GM21423 (cell line): ENCODE results near the gene DCTN5.
A peak's percentile ranks its signal among the peaks of the same experiment; 100 is the strongest.

Experiments used
- ATAC-seq: cut with Tn5 transposase; IDR thresholded peaks from one replicate; pipeline ENCODE4 v1.9.1; 2021; ENCODE audit warnings: mild to moderate bottlenecking, moderate library complexity; ENCODE audit not compliant: unreplicated experiment

The DCTN5 gene

GRCh38 chr16:23651943-23652468, 10.7 kb downstream of the DCTN5 start:
- ATAC-seq = no peak

DNA sequence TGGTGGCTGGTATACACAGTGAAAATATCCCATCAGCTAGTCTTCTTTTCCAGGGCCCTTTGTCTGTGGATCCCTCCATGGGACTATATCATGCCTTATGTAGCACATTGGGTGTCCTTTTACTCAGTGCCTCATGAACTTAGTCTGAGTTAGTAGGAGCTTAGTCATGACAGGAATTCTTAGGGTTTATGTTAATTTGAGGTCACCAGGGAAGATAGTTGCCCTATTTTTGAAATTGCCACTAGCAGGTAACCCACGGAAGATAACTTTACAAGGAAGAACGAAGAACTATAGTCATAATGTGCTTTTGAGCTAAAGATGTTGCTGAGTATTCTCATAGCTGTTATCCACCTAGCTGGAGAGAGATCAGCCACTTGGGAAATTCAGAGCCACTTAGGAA, 22.7 kb downstream of the DCTN5 start:
- ATAC-seq = no peak

- ATAC-seq = no peak
Measured at GRCh38 chr16:23666571-23667354, 25.5 kb downstream of the DCTN5 start.

GRCh38 chr16:23667355-23667659, 26.0 kb downstream of the DCTN5 start:
- ATAC-seq = no peak

- no peak for ATAC-seq
Measured at GRCh38 chr16:23668225-23668624, 27.0 kb downstream of the DCTN5 start.

GRCh38 chr16:23668873-23669272, 27.6 kb downstream of the DCTN5 start:
- ATAC-seq = no peak

DNA sequence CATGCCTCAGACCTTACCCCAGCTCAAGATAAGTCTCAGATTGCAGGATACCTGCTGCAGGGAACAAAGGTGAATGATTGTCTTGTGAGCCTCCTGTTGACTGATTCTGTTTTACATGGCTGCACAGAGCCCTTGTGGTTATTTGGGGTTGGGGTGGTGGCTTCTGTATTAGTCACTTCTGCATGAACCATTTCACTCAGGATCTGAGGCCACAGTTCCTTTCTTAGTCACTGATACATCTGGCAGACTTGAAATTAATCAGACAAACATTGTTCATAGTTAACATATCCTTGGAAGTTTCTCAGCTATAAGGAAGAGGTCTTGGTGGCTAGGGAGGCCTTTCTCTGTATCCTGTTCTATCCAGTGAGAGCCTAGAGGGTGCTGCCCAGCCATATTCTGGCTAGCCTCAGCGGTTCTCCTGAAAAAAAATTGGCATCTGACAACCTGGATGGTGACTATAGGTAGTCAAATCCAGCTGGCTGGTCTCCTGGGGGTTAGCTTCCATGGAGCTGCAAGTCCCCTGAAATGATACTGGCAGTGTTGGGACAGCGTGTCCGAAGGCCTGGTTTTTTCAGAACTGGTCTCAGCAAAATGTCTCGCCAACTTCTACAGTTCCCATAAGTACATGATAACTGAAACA, 29.0 kb downstream of the DCTN5 start:
- peak; percentile 95 for ATAC-seq

GRCh38 chr16:23673971-23674614, 32.8 kb downstream of the DCTN5 start:
- ATAC-seq = no peak

GRCh38 chr16:23676924-23677480, 35.7 kb downstream of the DCTN5 start:
- no peak for ATAC-seq

DNA sequence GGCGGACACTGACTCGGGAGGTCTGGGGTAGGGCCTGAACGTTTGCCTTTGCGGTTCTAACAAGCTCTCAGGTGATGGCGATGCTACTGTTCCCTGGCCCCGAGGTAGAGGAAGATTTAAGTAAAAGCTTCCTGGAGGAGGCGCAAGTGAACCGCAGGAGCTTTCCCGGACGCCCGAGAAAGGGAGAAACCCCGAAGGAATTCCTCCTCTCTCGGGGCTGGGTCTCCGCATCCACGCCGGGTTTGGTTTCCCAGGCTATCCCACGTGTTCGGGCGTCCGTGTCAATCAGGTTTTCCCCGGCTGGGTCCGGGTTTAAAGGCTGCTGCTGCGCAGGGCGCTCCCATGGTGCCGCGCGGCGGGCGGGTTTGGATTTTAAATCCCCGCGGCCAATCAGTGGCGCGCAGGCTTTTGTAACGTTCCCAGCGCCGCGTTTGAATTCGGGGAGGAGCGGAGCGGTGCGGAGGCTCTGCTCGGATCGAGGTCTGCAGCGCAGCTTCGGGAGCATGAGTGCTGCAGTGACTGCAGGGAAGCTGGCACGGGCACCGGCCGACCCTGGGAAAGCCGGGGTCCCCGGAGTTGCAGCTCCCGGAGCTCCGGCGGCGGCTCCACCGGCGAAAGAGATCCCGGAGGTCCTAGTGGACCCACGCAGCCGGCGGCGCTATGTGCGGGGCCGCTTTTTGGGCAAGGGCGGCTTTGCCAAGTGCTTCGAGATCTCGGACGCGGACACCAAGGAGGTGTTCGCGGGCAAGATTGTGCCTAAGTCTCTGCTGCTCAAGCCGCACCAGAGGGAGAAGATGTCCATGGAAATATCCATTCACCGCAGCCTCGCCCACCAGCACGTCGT, 37.4 kb downstream of the DCTN5 start, which contains the start of gene PLK1:
Gene PLK1, plus strand, starts transcription at position 460 of the 844 bp plus-strand sequence. Its CDS starts 44 bp downstream, at position 504.
- ATAC-seq = peak; percentile 83

GRCh38 chr16:23679274-23679985, 38.2 kb downstream of the DCTN5 start:
- ATAC-seq = no peak

- ATAC-seq = no peak
Measured at GRCh38 chr16:23679986-23680336, 38.7 kb downstream of the DCTN5 start.

DNA sequence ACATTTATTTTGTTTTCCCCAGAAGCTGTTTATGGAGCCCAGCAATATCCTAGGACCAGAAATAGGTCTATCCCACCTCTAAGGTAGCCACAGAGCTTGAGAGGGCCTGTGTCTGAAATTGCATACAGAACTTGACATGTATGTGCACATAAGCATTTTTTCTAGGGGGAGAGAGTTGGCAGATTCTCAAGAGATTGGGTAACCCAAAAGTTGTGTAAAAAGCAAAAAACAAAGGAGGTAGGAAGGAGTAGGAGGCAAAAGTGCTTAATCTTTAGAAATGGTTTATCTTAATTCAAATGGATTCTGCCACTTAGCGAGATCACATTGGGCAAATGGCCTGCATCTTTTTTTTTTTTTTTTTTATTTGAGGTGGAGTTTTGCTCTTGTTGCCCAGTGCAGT, 40.9 kb downstream of the DCTN5 start:
- ATAC-seq = no peak

GRCh38 chr16:23683487-23683886, 42.2 kb downstream of the DCTN5 start:
- ATAC-seq = no peak

GRCh38 chr16:23687034-23687808, 46.0 kb downstream of the DCTN5 start:
- ATAC-seq = no peak

DNA sequence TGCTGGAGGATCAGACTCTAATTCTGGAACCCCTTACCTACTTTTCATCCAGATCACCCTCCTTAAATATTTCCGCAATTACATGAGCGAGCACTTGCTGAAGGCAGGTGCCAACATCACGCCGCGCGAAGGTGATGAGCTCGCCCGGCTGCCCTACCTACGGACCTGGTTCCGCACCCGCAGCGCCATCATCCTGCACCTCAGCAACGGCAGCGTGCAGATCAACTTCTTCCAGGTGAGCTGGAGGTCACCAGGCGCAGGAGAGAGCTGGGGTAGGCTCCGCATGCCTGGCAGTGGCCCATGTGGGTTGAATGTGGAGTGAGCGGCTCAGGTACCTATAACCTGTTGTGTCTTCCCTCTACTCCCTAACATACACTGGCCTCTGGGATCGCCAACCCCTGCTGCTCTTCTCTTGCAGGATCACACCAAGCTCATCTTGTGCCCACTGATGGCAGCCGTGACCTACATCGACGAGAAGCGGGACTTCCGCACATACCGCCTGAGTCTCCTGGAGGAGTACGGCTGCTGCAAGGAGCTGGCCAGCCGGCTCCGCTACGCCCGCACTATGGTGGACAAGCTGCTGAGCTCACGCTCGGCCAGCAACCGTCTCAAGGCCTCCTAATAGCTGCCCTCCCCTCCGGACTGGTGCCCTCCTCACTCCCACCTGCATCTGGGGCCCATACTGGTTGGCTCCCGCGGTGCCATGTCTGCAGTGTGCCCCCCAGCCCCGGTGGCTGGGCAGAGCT, 48.3 kb downstream of the DCTN5 start:
- no peak for ATAC-seq

- ATAC-seq = no peak
Measured at GRCh38 chr16:23690771-23691482, 49.7 kb downstream of the DCTN5 start.
